GM03348 (cell line): ENCODE results near the gene EXOSC6.
"Not testable (repeated sequence)": the region's sequence is repeated elsewhere in the genome, so short reads cannot be mapped to it uniquely, and the experiment has no call there.

Source experiments
- DNase-seq: peaks from one replicate; pipeline ENCODE4 v3.0.0; 2012; ENCODE audit warnings: low spot score

Gene EXOSC6

DNA sequence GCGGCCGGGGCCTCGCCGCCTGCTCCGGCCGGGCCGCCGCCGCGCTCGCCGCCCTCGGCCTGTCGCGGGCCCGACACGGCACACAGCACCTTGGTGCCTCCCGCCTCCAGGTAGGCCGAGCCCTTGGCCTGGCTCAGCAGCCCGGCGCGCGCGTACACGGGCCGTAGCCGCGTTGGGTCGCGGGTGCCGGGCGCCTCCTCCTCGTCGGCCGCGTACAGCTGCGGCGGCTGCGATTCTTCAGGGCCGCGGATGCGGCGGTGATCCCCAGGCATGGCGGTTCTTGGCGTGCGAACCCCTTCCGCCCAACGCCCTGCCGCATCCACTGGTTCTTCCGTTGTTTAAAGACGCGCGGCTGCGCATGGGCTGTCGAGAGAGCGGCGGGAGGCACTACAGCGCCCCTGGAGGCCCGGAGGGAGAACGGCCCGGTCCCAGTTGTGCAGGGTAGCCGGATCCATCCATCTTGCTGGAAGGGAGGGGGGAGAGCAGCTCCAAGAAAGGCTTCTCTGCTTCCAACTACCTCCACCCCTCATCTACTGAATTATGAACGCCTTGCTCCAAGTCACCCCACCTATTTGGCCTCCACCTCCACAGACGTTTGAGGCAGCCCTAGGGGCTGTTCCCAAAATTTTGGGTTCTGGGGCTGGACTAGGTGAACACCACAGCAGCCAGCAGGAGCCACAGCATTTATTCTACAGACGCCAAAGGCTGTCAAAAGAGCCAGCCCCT lies at the start of gene EXOSC6:
TSS of gene EXOSC6 (minus strand) at position 312 of the 726 bp plus-strand sequence. CDS start at position 272, 40 bp downstream.
- DNase-seq = peak; percentile 95

GRCh38 chr16:70301121-70301520 lies 49.4 kb upstream of the EXOSC6 start:
- DNase-seq = no peak

DNA sequence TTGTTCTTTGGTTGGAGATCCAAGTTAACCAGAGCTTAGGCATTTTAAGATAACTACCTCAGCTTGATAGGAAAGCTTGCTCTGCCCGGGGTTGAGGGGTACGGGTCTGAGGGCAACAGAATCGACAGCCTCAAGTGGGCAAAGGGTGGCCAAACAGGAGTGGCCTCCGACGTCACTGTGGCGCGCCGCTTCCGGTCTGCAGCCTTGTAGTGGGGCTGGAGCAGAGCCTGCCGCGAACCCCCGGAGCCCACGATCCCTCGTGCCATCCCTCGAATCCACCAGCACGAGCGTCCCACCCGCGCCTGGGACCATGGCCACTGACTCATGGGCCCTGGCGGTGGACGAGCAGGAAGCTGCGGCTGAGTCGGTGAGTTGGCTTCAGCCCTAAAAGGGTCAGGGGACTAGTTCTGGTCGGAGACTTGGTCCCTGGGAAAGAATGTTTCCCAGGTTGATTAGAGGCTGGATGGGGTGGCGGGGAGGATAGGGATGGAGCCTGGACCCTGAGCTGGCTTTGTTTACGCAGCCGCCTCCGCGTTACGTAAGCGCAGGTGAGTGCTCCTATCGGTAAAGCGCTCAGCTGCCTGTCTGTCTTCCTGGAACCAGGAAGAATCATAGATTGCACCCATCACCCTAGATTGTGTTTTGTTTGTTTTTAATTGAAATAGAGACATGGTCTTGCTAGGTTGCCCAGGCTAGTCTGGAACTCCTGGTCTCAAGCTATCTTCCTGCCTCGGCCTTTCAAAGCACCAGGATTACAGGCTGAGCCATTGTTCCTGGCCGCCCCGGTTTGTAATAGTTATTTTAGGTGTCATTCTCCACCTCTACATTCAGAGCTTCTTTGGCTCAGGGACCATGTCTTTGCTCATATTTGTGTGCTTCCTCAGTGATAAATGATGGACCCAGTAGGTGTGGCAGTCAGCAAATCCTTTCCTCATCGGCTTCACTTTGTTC lies 47.5 kb upstream of the EXOSC6 start, which contains the start of gene DDX19B:
TSS of gene DDX19B (plus strand) at position 199 of the 951 bp plus-strand sequence. CDS start at position 311, 112 bp downstream.
- DNase-seq = peak; percentile 90

GRCh38 chr16:70295634-70296033 lies 43.9 kb upstream of the EXOSC6 start:
- DNase-seq = no peak

- no peak for DNase-seq
Measured at GRCh38 chr16:70294385-70295025, 42.8 kb upstream of the EXOSC6 start.

- not testable (repeated sequence) for DNase-seq
Measured at GRCh38 chr16:70292148-70292547, 40.4 kb upstream of the EXOSC6 start.

- DNase-seq = no peak
Measured at GRCh38 chr16:70290949-70291519, 39.3 kb upstream of the EXOSC6 start.

- DNase-seq = peak; percentile 99
Measured at GRCh38 chr16:70289229-70290094, 37.7 kb upstream of the EXOSC6 start, which contains the start of gene AARS1. Gene AARS1, minus strand, starts transcription at chr16:70289506. Its CDS starts 6,743 bp downstream, at chr16:70282763.

- DNase-seq = not testable (repeated sequence)
Measured at GRCh38 chr16:70287304-70287971, 35.7 kb upstream of the EXOSC6 start.

GRCh38 chr16:70276392-70276791 lies 24.7 kb upstream of the EXOSC6 start:
- DNase-seq = no peak

GRCh38 chr16:70271696-70272095 lies 20.0 kb upstream of the EXOSC6 start:
- DNase-seq = no peak

GRCh38 chr16:70270176-70270575 lies 18.4 kb upstream of the EXOSC6 start:
- DNase-seq = no peak

GRCh38 chr16:70269471-70269870 lies 17.7 kb upstream of the EXOSC6 start:
- DNase-seq = no peak

- not testable (repeated sequence) for DNase-seq
Measured at GRCh38 chr16:70267922-70268321, 16.2 kb upstream of the EXOSC6 start.

- peak; percentile 60 for DNase-seq
Measured at GRCh38 chr16:70267516-70267915, 15.8 kb upstream of the EXOSC6 start.

GRCh38 chr16:70259903-70260302 lies 8.2 kb upstream of the EXOSC6 start:
- DNase-seq = not testable (repeated sequence)

DNA sequence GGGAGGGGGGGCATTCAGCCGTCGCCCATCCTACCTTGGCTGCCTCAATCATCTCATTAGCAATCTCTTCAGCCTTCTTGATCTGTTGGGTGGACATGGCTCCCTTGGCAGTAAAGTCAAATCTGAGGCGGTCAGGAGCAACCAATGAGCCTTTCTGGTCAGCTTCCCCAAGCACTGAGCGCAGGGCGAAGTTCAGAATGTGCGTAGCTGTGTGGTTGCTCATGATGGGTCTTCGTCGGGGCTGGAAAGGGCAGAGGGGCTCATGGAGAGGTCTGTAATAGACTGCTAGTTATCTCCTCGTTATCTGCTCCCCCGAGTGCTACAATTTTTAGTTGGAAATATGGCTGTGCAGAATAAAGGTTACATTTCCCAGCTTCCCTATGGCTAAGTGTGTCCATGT lies 7.2 kb upstream of the EXOSC6 start:
- no peak for DNase-seq

GRCh38 chr16:70258065-70258464 lies 6.3 kb upstream of the EXOSC6 start:
- DNase-seq = peak; percentile 1

GRCh38 chr16:70257391-70257790 lies 5.7 kb upstream of the EXOSC6 start:
- DNase-seq = no peak

DNA sequence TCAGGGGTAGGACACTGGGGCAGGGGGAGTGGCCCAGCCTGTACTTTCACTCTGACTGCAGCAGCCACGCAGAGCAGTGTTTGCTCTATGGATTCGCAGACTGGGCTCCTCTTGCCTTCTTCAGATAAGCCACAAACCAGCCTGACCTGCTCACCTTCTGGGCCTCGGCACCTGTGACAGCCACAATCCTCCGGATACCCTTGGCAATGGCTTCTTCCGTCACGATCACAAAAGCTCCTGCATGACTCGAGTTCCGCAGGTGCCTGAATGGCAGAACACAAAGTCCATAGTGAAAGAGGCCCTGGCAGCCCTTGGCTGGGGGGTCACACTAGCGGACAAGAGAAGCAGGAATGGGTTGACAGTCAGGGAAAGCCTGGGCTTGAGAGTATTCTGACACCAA lies 3.8 kb upstream of the EXOSC6 start:
- peak; percentile 1 for DNase-seq
